PC-9 (cell line): ENCODE results near the gene RFXANK. TPM values are rescaled to one million over a fixed set of nuclear protein-coding genes. Genes with fewer than 3 reads are reported as not detected.

Source experiments
- BruUV-seq: library from RNA; stranded (reverse); fragments of 400-500 nt; replicated peaks from 2 replicates; lab custom pipeline; 2021; lab: Mats Ljungman, UMichigan
- CTCF ChIA-PET: fragments of 300-600 bp; sonication (Branson Sonifier 250); formaldehyde crosslinking; loops from one replicate; lab custom pipeline; 2022; ENCODE audit warnings: antibody characterized with exemption; lab: Charles Lee
- POLR2A ChIA-PET: fragments of 300-600 bp; sonication (Branson Sonifier 250); formaldehyde crosslinking; loops from one replicate; lab custom pipeline; 2022; ENCODE audit warnings: antibody characterized with exemption; ENCODE audit not compliant: unreplicated experiment; lab: Charles Lee
- DNase-seq, 2 experiments: peaks; one replicate each; pipeline versions ENCODE4 v3.0.0 to v3.0.0-alpha.2; 2015 to 2022; ENCODE audit warnings: mixed read lengths in 1 of 2
- H2AFZ ChIP-seq: fragments of 200-600 bp; sonication (generic); 2 replicates; pipeline ENCODE4 v1.8.1; 2017; ENCODE audit warnings: antibody characterized with exemption
- H3F3A ChIP-seq: fragments of 200-600 bp; sonication (generic); 2 replicates; pipeline ENCODE4 v1.8.1; 2017; ENCODE audit warnings: antibody characterized with exemption, mild to moderate bottlenecking, low read depth; ENCODE audit not compliant: insufficient read depth
- H3K27ac ChIP-seq: fragments of 200-600 bp; sonication (generic); 2 replicates; pipeline ENCODE4 v1.6.1; 2016; ENCODE audit warnings: mixed run types
- H3K27me3 ChIP-seq: fragments of 200-600 bp; sonication (generic); 2 replicates; pipeline ENCODE4 v1.6.1; 2016; ENCODE audit warnings: low read depth, mixed run types; ENCODE audit not compliant: insufficient read depth
- H3K36me3 ChIP-seq: fragments of 200-600 bp; sonication (generic); 2 replicates; pipeline ENCODE4 v1.6.1; 2016; ENCODE audit warnings: low read depth, mixed run types
- H3K4me1 ChIP-seq: fragments of 200-600 bp; sonication (generic); replicated peaks from 2 replicates; pipeline ENCODE4 v1.6.1; 2016; ENCODE audit warnings: mixed run types; ENCODE audit not compliant: insufficient read depth
- H3K4me2 ChIP-seq: fragments of 200-600 bp; sonication (generic); 2 replicates; pipeline ENCODE4 v1.6.1; 2017; ENCODE audit warnings: mixed run types
- H3K4me3 ChIP-seq: fragments of 200-600 bp; sonication (generic); 2 replicates; pipeline ENCODE4 v1.6.1; 2016; ENCODE audit warnings: mixed run types
- H3K79me2 ChIP-seq: fragments of 200-600 bp; sonication (generic); 2 replicates; pipeline ENCODE4 v1.6.1; 2017; ENCODE audit warnings: low read depth, mixed run types
- H3K9me2 ChIP-seq: fragments of 200-600 bp; sonication (generic); 2 replicates; pipeline ENCODE4 v1.8.1; 2017; ENCODE audit warnings: mild to moderate bottlenecking; ENCODE audit not compliant: insufficient read depth
- H3K9me3 ChIP-seq: fragments of 200-600 bp; sonication (generic); 2 replicates; pipeline ENCODE4 v1.8.1; 2016; ENCODE audit warnings: low read depth; ENCODE audit not compliant: insufficient read depth
- H4K20me1 ChIP-seq: fragments of 200-600 bp; sonication (generic); 2 replicates; pipeline ENCODE4 v1.8.1; 2017; ENCODE audit not compliant: insufficient read depth
- EZH2 ChIP-seq: fragments of 200-600 bp; sonication (generic); IDR thresholded peaks from 2 replicates; pipeline ENCODE4 v1.8.0; 2017; ENCODE audit warnings: antibody characterized with exemption, low read depth
- intact Hi-C: fragments of 100-400 bp; cut with micrococcal nuclease; formaldehyde crosslinking; loops from one replicate; pipeline ENCODE4 v1.10.0; 2022; ENCODE audit not compliant: unreplicated experiment
- total RNA-seq: library from RNA; stranded (reverse); gene quantifications from 2 replicates; pipeline ENCODE4 v1.2.3, GENCODE V29; 2021
- TF ChIP-seq, protein P1 (sequence below): fragments of 200-600 bp; sonication (generic); conservative IDR thresholded peaks from 2 replicates; pipeline ENCODE4 v1.6.1; 2017; ENCODE audit warnings: mixed run types, antibody characterized with exemption, mild to moderate bottlenecking, moderate library complexity

RFXANK gene
- total RNA-seq, 1 experiment from 2014 or later: 132 TPM

GRCh38 chr19:19159534-19159933 is 32.5 kb upstream of the RFXANK start:
- POLR2A ChIA-PET: no interaction called here

DNA sequence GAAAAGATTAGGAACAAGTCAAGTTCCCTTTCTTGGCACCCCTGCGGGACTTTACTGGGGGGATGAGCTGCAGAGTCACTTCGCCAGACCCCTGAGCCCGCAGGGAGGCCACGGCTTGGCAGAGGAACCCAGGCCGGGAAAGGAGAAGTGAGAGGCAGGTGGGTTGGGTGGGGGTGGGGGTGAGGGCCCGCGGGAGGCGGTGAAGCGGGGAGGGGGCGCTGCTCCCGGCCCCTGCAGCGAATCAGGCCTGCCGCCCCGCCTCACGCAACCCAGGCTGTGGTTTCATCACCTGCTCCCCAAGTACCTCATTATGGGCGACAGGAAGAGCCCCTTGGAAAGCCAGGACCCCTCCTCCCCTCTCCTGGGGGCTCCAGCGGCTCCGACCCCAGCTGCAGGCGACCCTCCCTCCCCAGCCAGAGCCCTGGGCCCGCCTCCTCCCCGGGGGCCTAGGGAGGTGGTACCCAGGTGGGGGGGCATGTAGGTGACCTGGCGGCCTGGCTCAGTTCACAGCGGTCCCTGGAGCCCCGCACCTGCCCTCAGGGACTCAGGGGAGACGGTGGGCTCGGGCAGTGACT is 31.5 kb upstream of the RFXANK start:
- no peaks in the 10 kb centered on the region; the same call in 1 of the 2 replicates for H4K20me1 ChIP-seq
- TF ChIP-seq EZH2: no peak
- TF ChIP-seq, protein P1, sequence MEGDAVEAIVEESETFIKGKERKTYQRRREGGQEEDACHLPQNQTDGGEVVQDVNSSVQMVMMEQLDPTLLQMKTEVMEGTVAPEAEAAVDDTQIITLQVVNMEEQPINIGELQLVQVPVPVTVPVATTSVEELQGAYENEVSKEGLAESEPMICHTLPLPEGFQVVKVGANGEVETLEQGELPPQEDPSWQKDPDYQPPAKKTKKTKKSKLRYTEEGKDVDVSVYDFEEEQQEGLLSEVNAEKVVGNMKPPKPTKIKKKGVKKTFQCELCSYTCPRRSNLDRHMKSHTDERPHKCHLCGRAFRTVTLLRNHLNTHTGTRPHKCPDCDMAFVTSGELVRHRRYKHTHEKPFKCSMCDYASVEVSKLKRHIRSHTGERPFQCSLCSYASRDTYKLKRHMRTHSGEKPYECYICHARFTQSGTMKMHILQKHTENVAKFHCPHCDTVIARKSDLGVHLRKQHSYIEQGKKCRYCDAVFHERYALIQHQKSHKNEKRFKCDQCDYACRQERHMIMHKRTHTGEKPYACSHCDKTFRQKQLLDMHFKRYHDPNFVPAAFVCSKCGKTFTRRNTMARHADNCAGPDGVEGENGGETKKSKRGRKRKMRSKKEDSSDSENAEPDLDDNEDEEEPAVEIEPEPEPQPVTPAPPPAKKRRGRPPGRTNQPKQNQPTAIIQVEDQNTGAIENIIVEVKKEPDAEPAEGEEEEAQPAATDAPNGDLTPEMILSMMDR: no peak
- H3K4me3 ChIP-seq: no peak overlapping the region
- H3K4me1 ChIP-seq: no peaks in the 10 kb centered on the region
- H3K36me3 ChIP-seq: no peaks in the 10 kb centered on the region
- H3K4me2 ChIP-seq: no peak overlapping the region
- intact Hi-C loops: no loop called here
- no TSS peak for BruUV-seq
- DNase-seq: no peak
- H2AFZ ChIP-seq: no peak overlapping the region
- POLR2A ChIA-PET: no interaction called here
- H3K27me3 ChIP-seq: no peaks in the 10 kb centered on the region
- no peak overlapping the region for H3K27ac ChIP-seq
- H3K9me3 ChIP-seq: no peaks in the 10 kb centered on the region
- no peaks in the 10 kb centered on the region for H3K79me2 ChIP-seq
- CTCF ChIA-PET: no interaction called here
- H3F3A ChIP-seq: peaks cover 5% of the 10 kb centered on the region; the same call in 1 of the 2 replicates
- H3K9me2 ChIP-seq: no peaks in the 10 kb centered on the region

More at GRCh38 chr19:19159534-19159933, 32.5 kb upstream of the RFXANK start:
- no peaks in the 10 kb centered on the region for H3K36me3 ChIP-seq
- H3K9me3 ChIP-seq: no peaks in the 10 kb centered on the region
- no peaks in the 10 kb centered on the region for H3K9me2 ChIP-seq
- H3K27me3 ChIP-seq: no peaks in the 10 kb centered on the region
- H3K27ac ChIP-seq: no peak overlapping the region
- H3K79me2 ChIP-seq: no peaks in the 10 kb centered on the region
- no peaks in the 10 kb centered on the region for H3K4me1 ChIP-seq
- H3K4me3 ChIP-seq: no peak overlapping the region
- no peak for DNase-seq
- no peak overlapping the region for H2AFZ ChIP-seq
- CTCF ChIA-PET: no interaction called here
- H4K20me1 ChIP-seq: no peaks in the 10 kb centered on the region; the same call in 1 of the 2 replicates
- TF ChIP-seq, protein P1: no peak
- no peak for TF ChIP-seq EZH2
- BruUV-seq: no TSS peak
- H3F3A ChIP-seq: peaks cover 5% of the 10 kb centered on the region; the same call in 1 of the 2 replicates
- intact Hi-C loops: no loop called here
- H3K4me2 ChIP-seq: no peak overlapping the region

GRCh38 chr19:19162495-19162894 is 29.6 kb upstream of the RFXANK start:
- intact Hi-C loops: no loop called here
- Histone ChIP-seq H3K79me2 (no peaks in the 10 kb centered on the region), H4K20me1 (no peaks in the 10 kb centered on the region), H3K36me3 (no peaks in the 10 kb centered on the region), H2AFZ (no peak overlapping the region), H3K9me3 (no peaks in the 10 kb centered on the region), H3K4me2 (no peak overlapping the region), H3K4me3 (no peak overlapping the region), H3K27me3 (no peaks in the 10 kb centered on the region), H3K27ac (no peak overlapping the region), H3K9me2 (no peaks in the 10 kb centered on the region), H3F3A (peaks cover 5% of the 10 kb centered on the region; the same call in 1 of the 2 replicates), H3K4me1 (no peaks in the 10 kb centered on the region)
- BruUV-seq: no TSS peak
- POLR2A ChIA-PET: no interaction called here
- TF ChIP-seq, protein P1: no peak
- no peak for TF ChIP-seq EZH2
- no peak for DNase-seq
- CTCF ChIA-PET: no interaction called here
